ENCODE measurements around the gene PRICKLE2.

The PRICKLE2 gene

GRCh38 chr3:64216274-64217147 lies 8.8 kb downstream of the PRICKLE2 start:
- ChIA-PET CTCF (interaction anchor here (1.2 to 1.5 kb wide), 3 partner anchors 9 to 15 kb away, joined by 3 to 5 read pairs (median 4); partner anchors contain the start of gene PRICKLE2), POLR2A (no interaction called here)
- TF ChIP-seq CTCF (IDR thresholded peaks at IDR 0.05; ENCODE audit: control extremely low read depth, extremely low read depth, low read depth, missing control alignments) = no peak
- no peak for DNase-seq (ENCODE audit: extremely low spot score)

- CTCF ChIA-PET = interaction anchor here (1.2 to 1.6 kb wide), 3 partner anchors 9 to 14 kb away, joined by 3 to 7 read pairs (median 3); partner anchors contain the start of gene PRICKLE2
- TF ChIP-seq CTCF (IDR thresholded peaks at IDR 0.05; ENCODE audit: control extremely low read depth, extremely low read depth, low read depth, missing control alignments) = no peak
- no peak for DNase-seq (ENCODE audit: extremely low spot score)
- POLR2A ChIA-PET = no interaction called here
Observed at GRCh38 chr3:64215559-64215958, 9.7 kb downstream of the PRICKLE2 start.

- DNase-seq (ENCODE audit: extremely low spot score) = no peak
- TF ChIP-seq CTCF (IDR thresholded peaks at IDR 0.05; ENCODE audit: control extremely low read depth, extremely low read depth, low read depth, missing control alignments) = no peak
- CTCF ChIA-PET = interaction anchor here (1.2 to 1.6 kb wide), 3 partner anchors 8 to 14 kb away, joined by 3 to 7 read pairs (median 3); partner anchors contain the start of gene PRICKLE2
- POLR2A ChIA-PET = no interaction called here
Observed at GRCh38 chr3:64215103-64215502, 10.2 kb downstream of the PRICKLE2 start.

- POLR2A ChIA-PET = no interaction called here
- DNase-seq (ENCODE audit: extremely low spot score) = no peak
- no peak for TF ChIP-seq CTCF (IDR thresholded peaks at IDR 0.05; ENCODE audit: control extremely low read depth, extremely low read depth, low read depth, missing control alignments)
- CTCF ChIA-PET = interaction anchor here (1.2 to 1.6 kb wide), 2 partner anchors 10 to 13 kb away, joined by 3 to 7 read pairs; partner anchors contain the start of gene PRICKLE2
Observed at GRCh38 chr3:64214381-64215018, 10.8 kb downstream of the PRICKLE2 start.

- POLR2A ChIA-PET = no interaction called here
- no peak for TF ChIP-seq CTCF (IDR thresholded peaks at IDR 0.05; ENCODE audit: control extremely low read depth, extremely low read depth, low read depth, missing control alignments)
- no peak for DNase-seq (ENCODE audit: extremely low spot score)
- CTCF ChIA-PET = no interaction called here
Observed at GRCh38 chr3:64213962-64214379, 11.3 kb downstream of the PRICKLE2 start.

- CTCF ChIA-PET = no interaction called here
- no peak for TF ChIP-seq CTCF (IDR thresholded peaks at IDR 0.05; ENCODE audit: control extremely low read depth, extremely low read depth, low read depth, missing control alignments)
- POLR2A ChIA-PET = no interaction called here
Observed at GRCh38 chr3:64213224-64213878, 11.9 kb downstream of the PRICKLE2 start.

More at GRCh38 chr3:64213224-64213878, 11.9 kb downstream of the PRICKLE2 start:
- no peak for DNase-seq (ENCODE audit: extremely low spot score)
